Measurements from ENCODE around the gene SP3. TPM values are rescaled to one million over a fixed set of nuclear protein-coding genes. Genes with fewer than 3 reads are reported as not detected.
A peak's percentile ranks its signal among the peaks of the same experiment; 100 is the strongest.

The SP3 gene
- total and polyA plus RNA-seq, 8 donors: 69.0 to 143 (median 122) TPM

DNA sequence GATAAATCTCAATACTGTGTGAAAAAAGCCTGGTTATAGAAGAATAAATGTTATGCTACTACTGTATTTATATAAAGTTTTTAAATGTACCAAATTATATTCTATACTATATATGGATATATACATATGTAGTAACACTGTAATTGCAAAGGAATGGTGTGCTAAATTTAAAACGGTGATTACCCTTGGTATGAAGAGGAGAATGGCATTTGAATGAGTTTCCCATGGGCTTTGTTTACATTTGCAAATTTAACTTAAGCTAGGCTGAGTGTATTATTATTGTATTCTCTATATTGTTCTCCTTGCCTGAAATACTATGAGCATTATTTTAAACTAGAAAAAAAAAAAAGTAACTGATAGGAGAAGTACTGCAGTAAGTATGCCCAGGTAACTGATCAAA is 4.7 kb upstream of the SP3 start:
- no peak overlapping the region for H3K4me3 ChIP-seq
- no peak overlapping the region for H3K27ac ChIP-seq
- peaks cover 5 to 19% of the 10 kb centered on the region in 2 donors for H3K4me1 ChIP-seq
- H3K9me3 ChIP-seq: no peaks in the 10 kb centered on the region
- no peaks in the 10 kb centered on the region for H3K36me3 ChIP-seq
- TF ChIP-seq, protein P1, sequence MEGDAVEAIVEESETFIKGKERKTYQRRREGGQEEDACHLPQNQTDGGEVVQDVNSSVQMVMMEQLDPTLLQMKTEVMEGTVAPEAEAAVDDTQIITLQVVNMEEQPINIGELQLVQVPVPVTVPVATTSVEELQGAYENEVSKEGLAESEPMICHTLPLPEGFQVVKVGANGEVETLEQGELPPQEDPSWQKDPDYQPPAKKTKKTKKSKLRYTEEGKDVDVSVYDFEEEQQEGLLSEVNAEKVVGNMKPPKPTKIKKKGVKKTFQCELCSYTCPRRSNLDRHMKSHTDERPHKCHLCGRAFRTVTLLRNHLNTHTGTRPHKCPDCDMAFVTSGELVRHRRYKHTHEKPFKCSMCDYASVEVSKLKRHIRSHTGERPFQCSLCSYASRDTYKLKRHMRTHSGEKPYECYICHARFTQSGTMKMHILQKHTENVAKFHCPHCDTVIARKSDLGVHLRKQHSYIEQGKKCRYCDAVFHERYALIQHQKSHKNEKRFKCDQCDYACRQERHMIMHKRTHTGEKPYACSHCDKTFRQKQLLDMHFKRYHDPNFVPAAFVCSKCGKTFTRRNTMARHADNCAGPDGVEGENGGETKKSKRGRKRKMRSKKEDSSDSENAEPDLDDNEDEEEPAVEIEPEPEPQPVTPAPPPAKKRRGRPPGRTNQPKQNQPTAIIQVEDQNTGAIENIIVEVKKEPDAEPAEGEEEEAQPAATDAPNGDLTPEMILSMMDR (IDR thresholded peaks at IDR 0.05): no peak
- intact Hi-C loops (cut with DNase I): no loop called here
- H3K27me3 ChIP-seq: no peaks in the 10 kb centered on the region
- ATAC-seq (no peak), DNase-seq (no peak)

GRCh38 chr2:173968551-173968950 is 3.4 kb upstream of the SP3 start:
- no peak for ATAC-seq
- Histone ChIP-seq H3K4me1 (peaks cover 5 to 19% of the 10 kb centered on the region in 2 donors), H3K4me3 (no peak overlapping the region), H3K27ac (peak overlapping the region in 1 of 2 donors; percentile 7), H3K36me3 (no peaks in the 10 kb centered on the region), H3K9me3 (no peaks in the 10 kb centered on the region), H3K27me3 (no peaks in the 10 kb centered on the region)
- no peak for DNase-seq
- intact Hi-C loops (cut with DNase I): no loop called here
- TF ChIP-seq, protein P1 (IDR thresholded peaks at IDR 0.05): no peak

- TF ChIP-seq, protein P1 (IDR thresholded peaks at IDR 0.05): no peak
- H3K4me3 ChIP-seq: peak overlapping the region; percentile 94 to 96
- peaks cover 9 to 33% of the 10 kb centered on the region in 2 donors for H3K4me1 ChIP-seq
- H3K27ac ChIP-seq: peak overlapping the region; percentile 98 to 100
- intact Hi-C loops (cut with DNase I): no loop called here
- no peaks in the 10 kb centered on the region for H3K36me3 ChIP-seq
- H3K9me3 ChIP-seq: no peaks in the 10 kb centered on the region
- DNase-seq (no peak), ATAC-seq (no peak)
- H3K27me3 ChIP-seq: no peaks in the 10 kb centered on the region
Observed at GRCh38 chr2:173966274-173967098, 1.3 kb upstream of the SP3 start.

- Histone ChIP-seq H3K36me3 (peaks cover 0 to 4% of the 10 kb centered on the region in 2 donors), H3K4me3 (peak overlapping the region; percentile 94 to 96), H3K27ac (peak overlapping the region; percentile 98 to 100), H3K9me3 (no peaks in the 10 kb centered on the region), H3K27me3 (no peaks in the 10 kb centered on the region), H3K4me1 (peaks cover 9 to 49% of the 10 kb centered on the region in 2 donors)
- intact Hi-C loops (cut with DNase I): no loop called here
- peak; percentile 77 for ATAC-seq
- TF ChIP-seq, protein P1 (IDR thresholded peaks at IDR 0.05): no peak
- peak; percentile 85 to 96 (median 94) for DNase-seq
Observed at GRCh38 chr2:173964565-173965371, 405 bp downstream of the SP3 start.

All from left lung (tissue), 10 donors.